Suprapubic skin (tissue), 4 donors: ENCODE measurements around the gene KAT5. TPM values are rescaled to one million over a fixed set of nuclear protein-coding genes. Genes with fewer than 3 reads are reported as not detected.
"Not testable (repeated sequence)": the region's sequence is repeated elsewhere in the genome, so short reads cannot be mapped to it uniquely, and the experiment has no call there.

Experiments
- DNase-seq, 2 donors: peaks; one replicate each; pipeline ENCODE4 v3.0.0-alpha.2; 2019; ENCODE audit warnings: low spot score in 2 of 2
- H3K27ac ChIP-seq: fragments of 200-600 bp; sonication (generic); one replicate; pipeline ENCODE4 v1.5.1; 2019
- H3K27me3 ChIP-seq: fragments of 200-600 bp; sonication (generic); one replicate; pipeline ENCODE4 v1.5.1; 2019
- H3K36me3 ChIP-seq: fragments of 200-600 bp; sonication (generic); one replicate; pipeline ENCODE4 v1.5.1; 2019
- H3K4me1 ChIP-seq: fragments of 200-600 bp; sonication (generic); one replicate; pipeline ENCODE4 v1.5.1; 2019
- H3K4me3 ChIP-seq: fragments of 200-600 bp; sonication (generic); one replicate; pipeline ENCODE4 v1.5.1; 2019; ENCODE audit warnings: mild to moderate bottlenecking
- H3K9me3 ChIP-seq: fragments of 200-600 bp; sonication (generic); one replicate; pipeline ENCODE4 v1.5.1; 2019
- EP300 ChIP-seq: sonication (generic); formaldehyde crosslinking; IDR thresholded peaks from one replicate; pipeline ENCODE4 v1.6.1; 2017; ENCODE audit warnings: antibody characterized with exemption
- POLR2A ChIP-seq, 2 donors: fragments of 450-650 bp; IDR thresholded peaks; one replicate each; pipeline ENCODE4 v1.6.1; 2017; ENCODE audit warnings: antibody characterized with exemption in 2 of 2, mild to moderate bottlenecking in 2 of 2, moderate library complexity in 2 of 2
- POLR2AphosphoS5 ChIP-seq, 3 donors: sonication (generic); formaldehyde crosslinking; IDR thresholded peaks; one replicate each; pipeline ENCODE4 v1.6.1; 2017; ENCODE audit warnings: antibody characterized with exemption in 3 of 3
- WGBS: methylation state at CpG from one replicate; pipeline ENCODE4 v1.1.5; 2018; 5-methylcytosine and 5-hydroxymethylcytosine counted together
- total RNA-seq, 4 donors: library from RNA; depleted of rRNA; stranded (reverse); fragments of >200 nt; gene quantifications; one replicate each; pipeline ENCODE4 v1.1.0, GENCODE V29; 2016
- TF ChIP-seq, protein P1 (sequence below), 2 donors: fragments of 200-600 bp in 1 of 2; fragments of 450-650 bp in 1 of 2; sonication (generic) in 1 of 2; IDR thresholded peaks; one replicate each; pipeline ENCODE4 v1.5.1; 2016 to 2019; ENCODE audit warnings: antibody characterized with exemption in 2 of 2, mild to moderate bottlenecking in 1 of 2, moderate library complexity in 1 of 2

The KAT5 gene
- total RNA-seq, 4 donors from 2014 or later, result 69.8 to 103 (median 77.5) TPM

DNA sequence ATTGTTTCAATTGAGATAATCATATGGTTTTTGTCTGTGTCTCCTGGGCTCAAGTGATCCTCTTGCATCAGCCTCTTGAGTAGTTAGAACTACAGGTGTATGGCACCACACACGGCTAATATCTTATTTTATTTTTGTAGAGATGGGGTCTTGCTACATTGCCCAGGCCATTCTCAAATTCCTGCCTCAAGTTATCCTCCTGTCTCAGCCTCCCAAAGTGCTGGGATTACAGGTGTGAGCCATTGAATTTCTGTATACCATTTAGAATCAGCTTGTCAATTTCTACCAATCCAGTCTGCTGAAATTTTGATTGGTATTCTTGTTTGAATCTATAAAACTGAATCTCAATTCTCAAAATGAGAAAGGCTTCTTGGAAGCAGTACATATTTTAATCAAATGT lies 10.4 kb upstream of the KAT5 start:
- Histone ChIP-seq H3K4me3 (no peak overlapping the region), H3K36me3 (no peaks in the 10 kb centered on the region), H3K27ac (no peak overlapping the region), H3K27me3 (no peaks in the 10 kb centered on the region), H3K4me1 (peaks cover 4% of the 10 kb centered on the region), H3K9me3 (no peaks in the 10 kb centered on the region)
- DNase-seq, result no peak
- WGBS, result 82% methylated on average over 1 of the region's 1 CpG
- no peak for TF ChIP-seq EP300
- TF ChIP-seq POLR2AphosphoS5 (IDR thresholded peaks at IDR 0.05), result no peak
- TF ChIP-seq POLR2A (IDR thresholded peaks at IDR 0.05), result no peak
- TF ChIP-seq, protein P1, sequence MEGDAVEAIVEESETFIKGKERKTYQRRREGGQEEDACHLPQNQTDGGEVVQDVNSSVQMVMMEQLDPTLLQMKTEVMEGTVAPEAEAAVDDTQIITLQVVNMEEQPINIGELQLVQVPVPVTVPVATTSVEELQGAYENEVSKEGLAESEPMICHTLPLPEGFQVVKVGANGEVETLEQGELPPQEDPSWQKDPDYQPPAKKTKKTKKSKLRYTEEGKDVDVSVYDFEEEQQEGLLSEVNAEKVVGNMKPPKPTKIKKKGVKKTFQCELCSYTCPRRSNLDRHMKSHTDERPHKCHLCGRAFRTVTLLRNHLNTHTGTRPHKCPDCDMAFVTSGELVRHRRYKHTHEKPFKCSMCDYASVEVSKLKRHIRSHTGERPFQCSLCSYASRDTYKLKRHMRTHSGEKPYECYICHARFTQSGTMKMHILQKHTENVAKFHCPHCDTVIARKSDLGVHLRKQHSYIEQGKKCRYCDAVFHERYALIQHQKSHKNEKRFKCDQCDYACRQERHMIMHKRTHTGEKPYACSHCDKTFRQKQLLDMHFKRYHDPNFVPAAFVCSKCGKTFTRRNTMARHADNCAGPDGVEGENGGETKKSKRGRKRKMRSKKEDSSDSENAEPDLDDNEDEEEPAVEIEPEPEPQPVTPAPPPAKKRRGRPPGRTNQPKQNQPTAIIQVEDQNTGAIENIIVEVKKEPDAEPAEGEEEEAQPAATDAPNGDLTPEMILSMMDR (IDR thresholded peaks at IDR 0.05), result no peak

DNA sequence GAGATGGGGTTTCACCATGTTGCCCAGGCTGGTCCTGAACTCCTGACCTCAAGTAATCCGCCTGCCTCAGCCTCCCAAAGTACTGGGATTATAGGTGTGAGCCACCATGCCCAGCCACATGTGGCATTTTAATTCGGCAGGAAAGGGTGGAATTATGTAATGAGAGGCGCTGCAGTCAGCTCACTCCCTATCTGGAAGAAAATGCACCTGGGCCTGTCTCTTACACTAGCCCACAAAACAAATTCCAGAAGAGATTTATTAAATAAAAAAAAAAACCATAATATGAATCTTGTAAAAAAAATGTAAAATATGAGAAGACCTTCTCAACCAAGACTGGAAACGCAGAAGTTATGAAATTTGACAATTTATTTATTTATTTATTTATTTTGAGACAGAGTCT lies 8.2 kb upstream of the KAT5 start:
- Histone ChIP-seq H3K4me1 (peaks cover 4% of the 10 kb centered on the region), H3K9me3 (no peaks in the 10 kb centered on the region), H3K4me3 (no peak overlapping the region), H3K27ac (no peak overlapping the region), H3K27me3 (no peaks in the 10 kb centered on the region), H3K36me3 (no peaks in the 10 kb centered on the region)
- TF ChIP-seq POLR2AphosphoS5 (IDR thresholded peaks at IDR 0.05) (no peak), POLR2A (IDR thresholded peaks at IDR 0.05) (no peak), EP300 (no peak)
- TF ChIP-seq, protein P1 (IDR thresholded peaks at IDR 0.05), result no peak
- DNase-seq, result no peak
- WGBS, result 78% methylated on average over 4 of the region's 4 CpGs

DNA sequence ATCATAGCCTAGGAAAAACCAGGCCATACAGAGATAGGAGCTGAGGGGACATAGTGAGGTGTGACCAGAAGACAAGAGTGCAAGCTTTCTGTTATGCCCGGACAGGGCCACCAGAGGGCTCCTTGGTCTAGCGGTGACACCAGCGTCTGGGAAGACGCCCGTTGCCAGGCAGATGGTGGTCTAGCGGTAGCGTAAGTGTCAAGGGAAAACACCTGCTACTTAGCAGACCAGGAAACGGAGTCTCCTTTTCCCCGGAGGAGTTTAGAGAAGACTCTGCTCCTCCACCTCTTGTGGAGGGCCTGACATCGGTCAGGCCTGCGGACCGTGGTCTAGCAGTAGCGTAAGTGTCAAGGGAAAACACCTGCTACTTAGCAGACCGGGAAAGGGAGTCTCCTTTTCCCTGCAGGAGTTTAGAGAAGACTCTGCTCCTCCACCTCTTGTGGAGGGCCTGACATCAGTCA lies 5.7 kb upstream of the KAT5 start:
- H3K9me3 ChIP-seq, H3K36me3 ChIP-seq, H3K27me3 ChIP-seq, H3K27ac ChIP-seq, H3K4me3 ChIP-seq: not testable (repeated sequence)
- peak in 1 of 2 donors; percentile 84 for DNase-seq
- TF ChIP-seq, protein P1 (IDR thresholded peaks at IDR 0.05), result peak; percentile 65 to 78
- peaks cover 13% of the 10 kb centered on the region for H3K4me1 ChIP-seq
- 18% methylated on average over 14 of the region's 14 CpGs for WGBS

DNA sequence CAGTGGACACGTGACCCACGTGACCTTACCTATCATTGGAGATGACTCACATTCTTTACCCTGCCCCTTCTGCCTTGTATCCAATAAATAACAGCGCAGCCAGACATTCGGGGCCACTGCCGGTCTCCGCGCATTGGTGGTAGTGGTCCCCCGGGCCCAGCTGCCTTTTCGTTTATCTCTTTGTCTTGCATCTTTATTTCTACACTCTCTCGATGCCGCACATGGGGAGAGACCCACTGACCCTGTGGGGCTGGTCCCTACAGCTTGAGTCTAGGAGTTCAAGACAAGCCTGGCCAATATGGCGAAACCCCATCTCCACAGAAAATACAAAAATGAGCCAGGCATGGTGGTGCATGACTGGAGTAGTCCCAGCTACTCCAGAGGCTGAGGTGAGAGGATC lies 5.0 kb upstream of the KAT5 start:
- not testable (repeated sequence) for DNase-seq, H3K9me3 ChIP-seq, H3K27ac ChIP-seq, H3K4me3 ChIP-seq, H3K36me3 ChIP-seq, H3K27me3 ChIP-seq
- peaks cover 13% of the 10 kb centered on the region for H3K4me1 ChIP-seq
- 87% methylated on average over 10 of the region's 12 CpGs for WGBS

DNA sequence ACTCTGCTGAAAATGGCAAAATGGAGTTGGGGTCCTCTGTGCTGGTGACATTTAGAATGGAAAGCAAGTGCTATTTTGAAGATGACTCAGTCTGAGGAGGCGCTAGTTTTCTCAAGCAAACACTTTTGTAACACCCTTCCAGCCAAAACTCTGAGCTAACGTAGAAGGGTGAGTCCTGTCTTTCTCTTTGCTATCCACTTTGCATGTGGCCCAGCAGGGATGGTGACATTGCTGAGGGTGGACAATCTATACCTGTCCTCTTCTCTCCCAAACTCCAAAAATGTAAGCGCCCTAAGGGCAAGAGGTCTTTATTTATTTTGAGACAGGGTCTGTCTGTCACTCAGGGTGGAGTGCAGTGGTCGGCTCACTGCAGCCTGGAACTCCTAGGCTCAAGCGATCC lies 3.6 kb upstream of the KAT5 start:
- TF ChIP-seq, protein P1 (IDR thresholded peaks at IDR 0.05), result no peak
- TF ChIP-seq POLR2A (IDR thresholded peaks at IDR 0.05), result no peak
- no peak for TF ChIP-seq POLR2AphosphoS5 (IDR thresholded peaks at IDR 0.05)
- no peak for TF ChIP-seq EP300
- Histone ChIP-seq H3K4me3 (no peak overlapping the region), H3K36me3 (peaks cover 4% of the 10 kb centered on the region), H3K4me1 (peaks cover 21% of the 10 kb centered on the region), H3K27ac (no peak overlapping the region), H3K27me3 (no peaks in the 10 kb centered on the region), H3K9me3 (no peaks in the 10 kb centered on the region)
- WGBS, result 76% methylated on average over 5 of the region's 5 CpGs
- DNase-seq, result no peak

DNA sequence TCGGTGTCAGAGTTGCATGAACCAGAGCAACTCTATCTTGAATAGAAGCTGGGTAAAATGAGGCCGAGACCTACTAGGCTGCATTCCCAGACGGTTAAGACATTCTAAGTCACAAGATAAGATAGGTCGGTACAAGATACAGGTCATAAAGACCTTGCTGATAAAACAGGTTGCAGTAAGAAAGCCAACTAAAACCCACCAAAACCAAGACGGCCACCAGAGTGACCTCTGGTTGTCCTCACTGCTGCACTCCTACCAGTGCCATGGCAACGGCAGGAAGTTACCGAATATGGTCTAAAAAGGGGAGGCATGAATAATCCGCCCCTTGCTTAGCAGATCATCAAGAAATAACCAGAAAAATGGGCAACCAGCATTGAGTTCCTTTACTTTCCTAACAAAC lies 2.4 kb upstream of the KAT5 start:
- DNase-seq, result no peak
- Histone ChIP-seq H3K36me3 (peaks cover 15% of the 10 kb centered on the region), H3K9me3 (no peaks in the 10 kb centered on the region), H3K4me1 (peaks cover 23% of the 10 kb centered on the region), H3K27me3 (no peaks in the 10 kb centered on the region), H3K27ac (no peak overlapping the region), H3K4me3 (no peak overlapping the region)
- 66% methylated on average over 8 of the region's 8 CpGs for WGBS
- no peak for TF ChIP-seq EP300
- no peak for TF ChIP-seq POLR2AphosphoS5 (IDR thresholded peaks at IDR 0.05)
- TF ChIP-seq, protein P1 (IDR thresholded peaks at IDR 0.05), result no peak
- no peak for TF ChIP-seq POLR2A (IDR thresholded peaks at IDR 0.05)
